WTC11 (cell line): Measurements from ENCODE around the gene TOP2A. TPM values are rescaled to one million over a fixed set of nuclear protein-coding genes. Genes with fewer than 3 reads are reported as not detected.

Experiments
- ATAC-seq: fragments of 200-7000 bp; cut with Tn5 transposase; 2 replicates; pipeline ENCODE4 v1.10.0; 2021; ENCODE audit warnings: mild to moderate bottlenecking, moderate library complexity
- CTCF ChIA-PET: fragments of 300-600 bp; sonication (Branson Sonifier 250); formaldehyde crosslinking; loops from one replicate; lab custom pipeline; 2021; ENCODE audit warnings: antibody characterized with exemption; lab: Charles Lee
- POLR2A ChIA-PET: fragments of 350-600 bp; sonication (Branson Sonifier 250); formaldehyde crosslinking; loops from one replicate; lab custom pipeline; 2021; ENCODE audit warnings: antibody characterized with exemption; lab: Charles Lee
- DNase-seq: peaks from one replicate; pipeline ENCODE4 v3.0.0; 2021; ENCODE audit warnings: low spot score
- H3K27ac Mint-ChIP-seq: 2 replicates; pipeline ENCODE4 v1.8.0; 2021; ENCODE audit warnings: mixed read lengths
- H3K27me3 Mint-ChIP-seq: 2 replicates; pipeline ENCODE4 v1.8.0; 2021; ENCODE audit warnings: low read depth, mild to moderate bottlenecking, moderate library complexity, mixed read lengths
- H3K36me3 Mint-ChIP-seq: 2 replicates; pipeline ENCODE4 v1.8.0; 2021; ENCODE audit warnings: mixed read lengths
- H3K4me1 Mint-ChIP-seq: 2 replicates; pipeline ENCODE4 v1.8.0; 2022; ENCODE audit warnings: mixed read lengths
- H3K4me3 Mint-ChIP-seq: 2 replicates; pipeline ENCODE4 v1.8.0; 2021; ENCODE audit warnings: mild to moderate bottlenecking, moderate library complexity, mixed read lengths
- H3K9me3 Mint-ChIP-seq: 2 replicates; pipeline ENCODE4 v1.8.0; 2021; ENCODE audit warnings: mixed read lengths
- CBFB ChIP-seq: sonication (generic); formaldehyde crosslinking; IDR thresholded peaks from 2 replicates; pipeline ENCODE4 v1.8.1; 2022; ENCODE audit warnings: mild to moderate bottlenecking, low read depth, missing genetic modification reagents
- FOXJ3 ChIP-seq: sonication (generic); formaldehyde crosslinking; IDR thresholded peaks from 2 replicates; pipeline ENCODE4 v1.9.0; 2021; ENCODE audit warnings: missing genetic modification reagents, mild to moderate bottlenecking, borderline replicate concordance
- GABPB1 ChIP-seq: sonication (generic); formaldehyde crosslinking; IDR thresholded peaks from 2 replicates; pipeline ENCODE4 v1.8.1; 2023; ENCODE audit warnings: mild to moderate bottlenecking, missing genetic modification reagents
- IRF2 ChIP-seq: sonication (generic); formaldehyde crosslinking; IDR thresholded peaks from 2 replicates; pipeline ENCODE4 v1.8.0; 2022; ENCODE audit warnings: low read depth, missing genetic modification reagents, borderline replicate concordance
- NFYB ChIP-seq: sonication (generic); formaldehyde crosslinking; conservative IDR thresholded peaks from 2 replicates; pipeline ENCODE4 v1.8.0; 2022; ENCODE audit warnings: low read depth, missing genetic modification reagents
- SMAD4 ChIP-seq: sonication (generic); formaldehyde crosslinking; IDR thresholded peaks from 2 replicates; pipeline ENCODE4 v1.8.0; 2022; ENCODE audit warnings: mild to moderate bottlenecking, missing genetic modification reagents
- SP1 ChIP-seq: sonication (generic); formaldehyde crosslinking; conservative IDR thresholded peaks from 2 replicates; pipeline ENCODE4 v1.8.1; 2022; ENCODE audit warnings: missing genetic modification reagents
- ZNF121 ChIP-seq: sonication (generic); formaldehyde crosslinking; IDR thresholded peaks from 2 replicates; pipeline ENCODE4 v1.8.0; 2023; ENCODE audit warnings: missing genetic modification reagents
- ZNF138 ChIP-seq: sonication (generic); formaldehyde crosslinking; conservative IDR thresholded peaks from 2 replicates; pipeline ENCODE4 v1.8.1; 2022; ENCODE audit warnings: mild to moderate bottlenecking, moderate library complexity, missing genetic modification reagents
- ZNF317 ChIP-seq: sonication (generic); formaldehyde crosslinking; IDR thresholded peaks from 2 replicates; pipeline ENCODE4 v1.8.1; 2023; ENCODE audit warnings: low read depth, mild to moderate bottlenecking, moderate library complexity, missing genetic modification reagents, borderline replicate concordance
- ZNF396 ChIP-seq: fragments of 250-450 bp; sonication (Bioruptor Pico); IDR thresholded peaks from 2 replicates; pipeline ENCODE4 v1.8.0; 2021; ENCODE audit warnings: mild to moderate bottlenecking, moderate library complexity, borderline replicate concordance
- ZNF416 ChIP-seq: fragments of 250-450 bp; sonication (Bioruptor Pico); IDR thresholded peaks from 2 replicates; pipeline ENCODE4 v1.9.0; 2021; ENCODE audit warnings: mild to moderate bottlenecking, inconsistent platforms
- total RNA-seq: library from RNA; stranded (reverse); gene quantifications from 3 replicates; pipeline ENCODE4 v1.2.3, GENCODE V29; 2021
- TF ChIP-seq, protein P1 (sequence below): sonication (generic); formaldehyde crosslinking; IDR thresholded peaks from 2 replicates; pipeline ENCODE4 v1.8.1; 2022; ENCODE audit warnings: low read depth, mild to moderate bottlenecking, moderate library complexity, missing genetic modification reagents, borderline replicate concordance
- TF ChIP-seq, protein P2 (sequence below): sonication (generic); formaldehyde crosslinking; IDR thresholded peaks from 2 replicates; pipeline ENCODE4 v1.8.1; 2022; ENCODE audit warnings: mild to moderate bottlenecking, missing genetic modification reagents, moderate library complexity, borderline replicate concordance
- TF ChIP-seq, protein P3 (sequence below): fragments of 250-450 bp; sonication (Bioruptor Pico); IDR thresholded peaks from 2 replicates; pipeline ENCODE4 v2.1.2; 2022; ENCODE audit warnings: mild to moderate bottlenecking, moderate library complexity
- TF ChIP-seq, protein P4 (sequence below): sonication (generic); formaldehyde crosslinking; IDR thresholded peaks from 2 replicates; pipeline ENCODE4 v1.8.1; 2022; ENCODE audit warnings: mild to moderate bottlenecking, moderate library complexity, missing genetic modification reagents
- TF ChIP-seq, protein P5 (sequence below): sonication (generic); formaldehyde crosslinking; conservative IDR thresholded peaks from 2 replicates; pipeline ENCODE4 v1.8.1; 2023; ENCODE audit warnings: mild to moderate bottlenecking, low read depth, missing genetic modification reagents, moderate library complexity
- TF ChIP-seq, protein P6 (sequence below): fragments of 250-450 bp; sonication (Bioruptor Pico); conservative IDR thresholded peaks from 2 replicates; pipeline ENCODE4 v1.9.0; 2021; ENCODE audit warnings: mild to moderate bottlenecking
- TF ChIP-seq, protein P7 (sequence below): sonication (generic); formaldehyde crosslinking; IDR thresholded peaks from 2 replicates; pipeline ENCODE4 v1.8.1; 2022; ENCODE audit warnings: low read depth, missing genetic modification reagents, borderline replicate concordance

Gene TOP2A
- total RNA-seq, 1 experiment from 2014 or later, result 307 TPM

DNA sequence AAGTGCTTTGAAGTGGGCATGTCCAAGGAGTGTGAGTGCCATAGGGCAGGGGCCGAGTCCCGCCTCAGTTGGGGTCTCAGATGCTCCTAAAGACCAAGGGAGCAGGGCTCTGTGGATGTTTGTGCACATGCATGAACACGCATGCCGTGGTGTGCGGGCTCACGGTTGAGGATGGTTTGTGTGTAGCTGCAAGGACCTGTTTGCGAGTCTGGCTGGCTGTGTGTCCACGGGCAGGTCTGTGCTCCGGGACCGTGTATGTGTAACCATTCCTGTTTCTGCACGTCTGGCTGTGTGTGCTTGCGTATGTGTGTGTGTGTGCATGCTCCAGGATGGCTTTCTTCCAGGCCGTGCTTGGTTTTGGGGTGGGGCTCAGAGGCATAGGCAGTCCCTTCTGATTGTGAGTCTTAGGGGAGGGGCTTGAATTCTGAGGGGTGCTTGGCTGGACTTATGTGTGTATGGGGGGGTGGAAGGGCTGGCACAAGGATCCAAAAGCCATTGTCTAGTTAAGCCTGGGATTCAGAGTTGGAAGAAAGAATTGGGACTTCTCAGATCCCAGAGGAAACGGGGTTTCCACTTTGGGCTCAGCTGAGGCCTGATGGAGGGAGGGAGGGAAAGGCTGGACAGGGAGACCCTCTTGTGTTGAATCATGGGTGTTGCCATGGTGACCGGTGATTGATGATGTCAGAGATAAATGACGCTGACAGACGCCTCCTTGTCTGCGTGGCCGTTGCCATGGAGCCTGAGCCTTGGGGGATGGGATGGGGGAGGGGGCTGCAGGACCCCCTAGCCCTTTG lies 67.6 kb downstream of the TOP2A start:
- Mint-ChIP-seq H3K27me3 (peaks cover 27% of the 10 kb centered on the region), H3K4me3 (peak overlapping the region; percentile 28; the same call in 1 of the 2 replicates), H3K36me3 (peaks cover 16% of the 10 kb centered on the region), H3K4me1 (peaks cover 79% of the 10 kb centered on the region)
- POLR2A ChIA-PET, result no interaction called here
- ATAC-seq, result no peak
- TF ChIP-seq FOXJ3 (no peak), ZNF138 (CRISPR knock-in tag) (no peak), ZNF317 (CRISPR knock-in tag) (no peak), CBFB (CRISPR knock-in tag) (no peak), GABPB1 (CRISPR knock-in tag) (no peak), IRF2 (no peak), NFYB (no peak), ZNF121 (CRISPR knock-in tag) (no peak), ZNF416 (CRISPR knock-in tag) (no peak), SMAD4 (CRISPR knock-in tag) (no peak), SP1 (CRISPR knock-in tag) (no peak), ZNF396 (CRISPR knock-in tag) (no peak)
- TF ChIP-seq, protein P1, sequence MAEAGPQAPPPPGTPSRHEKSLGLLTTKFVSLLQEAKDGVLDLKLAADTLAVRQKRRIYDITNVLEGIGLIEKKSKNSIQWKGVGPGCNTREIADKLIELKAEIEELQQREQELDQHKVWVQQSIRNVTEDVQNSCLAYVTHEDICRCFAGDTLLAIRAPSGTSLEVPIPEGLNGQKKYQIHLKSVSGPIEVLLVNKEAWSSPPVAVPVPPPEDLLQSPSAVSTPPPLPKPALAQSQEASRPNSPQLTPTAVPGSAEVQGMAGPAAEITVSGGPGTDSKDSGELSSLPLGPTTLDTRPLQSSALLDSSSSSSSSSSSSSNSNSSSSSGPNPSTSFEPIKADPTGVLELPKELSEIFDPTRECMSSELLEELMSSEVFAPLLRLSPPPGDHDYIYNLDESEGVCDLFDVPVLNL (CRISPR knock-in tag), result no peak
- TF ChIP-seq, protein P2, sequence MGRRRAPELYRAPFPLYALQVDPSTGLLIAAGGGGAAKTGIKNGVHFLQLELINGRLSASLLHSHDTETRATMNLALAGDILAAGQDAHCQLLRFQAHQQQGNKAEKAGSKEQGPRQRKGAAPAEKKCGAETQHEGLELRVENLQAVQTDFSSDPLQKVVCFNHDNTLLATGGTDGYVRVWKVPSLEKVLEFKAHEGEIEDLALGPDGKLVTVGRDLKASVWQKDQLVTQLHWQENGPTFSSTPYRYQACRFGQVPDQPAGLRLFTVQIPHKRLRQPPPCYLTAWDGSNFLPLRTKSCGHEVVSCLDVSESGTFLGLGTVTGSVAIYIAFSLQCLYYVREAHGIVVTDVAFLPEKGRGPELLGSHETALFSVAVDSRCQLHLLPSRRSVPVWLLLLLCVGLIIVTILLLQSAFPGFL (CRISPR knock-in tag), result no peak
- TF ChIP-seq, protein P3, sequence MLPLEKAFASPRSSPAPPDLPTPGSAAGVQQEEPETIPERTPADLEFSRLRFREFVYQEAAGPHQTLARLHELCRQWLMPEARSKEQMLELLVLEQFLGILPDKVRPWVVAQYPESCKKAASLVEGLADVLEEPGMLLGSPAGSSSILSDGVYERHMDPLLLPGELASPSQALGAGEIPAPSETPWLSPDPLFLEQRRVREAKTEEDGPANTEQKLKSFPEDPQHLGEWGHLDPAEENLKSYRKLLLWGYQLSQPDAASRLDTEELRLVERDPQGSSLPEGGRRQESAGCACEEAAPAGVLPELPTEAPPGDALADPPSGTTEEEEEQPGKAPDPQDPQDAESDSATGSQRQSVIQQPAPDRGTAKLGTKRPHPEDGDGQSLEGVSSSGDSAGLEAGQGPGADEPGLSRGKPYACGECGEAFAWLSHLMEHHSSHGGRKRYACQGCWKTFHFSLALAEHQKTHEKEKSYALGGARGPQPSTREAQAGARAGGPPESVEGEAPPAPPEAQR (CRISPR knock-in tag), result no peak
- TF ChIP-seq, protein P4, sequence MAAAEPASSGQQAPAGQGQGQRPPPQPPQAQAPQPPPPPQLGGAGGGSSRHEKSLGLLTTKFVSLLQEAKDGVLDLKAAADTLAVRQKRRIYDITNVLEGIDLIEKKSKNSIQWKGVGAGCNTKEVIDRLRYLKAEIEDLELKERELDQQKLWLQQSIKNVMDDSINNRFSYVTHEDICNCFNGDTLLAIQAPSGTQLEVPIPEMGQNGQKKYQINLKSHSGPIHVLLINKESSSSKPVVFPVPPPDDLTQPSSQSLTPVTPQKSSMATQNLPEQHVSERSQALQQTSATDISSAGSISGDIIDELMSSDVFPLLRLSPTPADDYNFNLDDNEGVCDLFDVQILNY (CRISPR knock-in tag), result no peak
- TF ChIP-seq, protein P5, sequence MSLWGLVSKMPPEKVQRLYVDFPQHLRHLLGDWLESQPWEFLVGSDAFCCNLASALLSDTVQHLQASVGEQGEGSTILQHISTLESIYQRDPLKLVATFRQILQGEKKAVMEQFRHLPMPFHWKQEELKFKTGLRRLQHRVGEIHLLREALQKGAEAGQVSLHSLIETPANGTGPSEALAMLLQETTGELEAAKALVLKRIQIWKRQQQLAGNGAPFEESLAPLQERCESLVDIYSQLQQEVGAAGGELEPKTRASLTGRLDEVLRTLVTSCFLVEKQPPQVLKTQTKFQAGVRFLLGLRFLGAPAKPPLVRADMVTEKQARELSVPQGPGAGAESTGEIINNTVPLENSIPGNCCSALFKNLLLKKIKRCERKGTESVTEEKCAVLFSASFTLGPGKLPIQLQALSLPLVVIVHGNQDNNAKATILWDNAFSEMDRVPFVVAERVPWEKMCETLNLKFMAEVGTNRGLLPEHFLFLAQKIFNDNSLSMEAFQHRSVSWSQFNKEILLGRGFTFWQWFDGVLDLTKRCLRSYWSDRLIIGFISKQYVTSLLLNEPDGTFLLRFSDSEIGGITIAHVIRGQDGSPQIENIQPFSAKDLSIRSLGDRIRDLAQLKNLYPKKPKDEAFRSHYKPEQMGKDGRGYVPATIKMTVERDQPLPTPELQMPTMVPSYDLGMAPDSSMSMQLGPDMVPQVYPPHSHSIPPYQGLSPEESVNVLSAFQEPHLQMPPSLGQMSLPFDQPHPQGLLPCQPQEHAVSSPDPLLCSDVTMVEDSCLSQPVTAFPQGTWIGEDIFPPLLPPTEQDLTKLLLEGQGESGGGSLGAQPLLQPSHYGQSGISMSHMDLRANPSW (CRISPR knock-in tag), result no peak
- TF ChIP-seq, protein P6, sequence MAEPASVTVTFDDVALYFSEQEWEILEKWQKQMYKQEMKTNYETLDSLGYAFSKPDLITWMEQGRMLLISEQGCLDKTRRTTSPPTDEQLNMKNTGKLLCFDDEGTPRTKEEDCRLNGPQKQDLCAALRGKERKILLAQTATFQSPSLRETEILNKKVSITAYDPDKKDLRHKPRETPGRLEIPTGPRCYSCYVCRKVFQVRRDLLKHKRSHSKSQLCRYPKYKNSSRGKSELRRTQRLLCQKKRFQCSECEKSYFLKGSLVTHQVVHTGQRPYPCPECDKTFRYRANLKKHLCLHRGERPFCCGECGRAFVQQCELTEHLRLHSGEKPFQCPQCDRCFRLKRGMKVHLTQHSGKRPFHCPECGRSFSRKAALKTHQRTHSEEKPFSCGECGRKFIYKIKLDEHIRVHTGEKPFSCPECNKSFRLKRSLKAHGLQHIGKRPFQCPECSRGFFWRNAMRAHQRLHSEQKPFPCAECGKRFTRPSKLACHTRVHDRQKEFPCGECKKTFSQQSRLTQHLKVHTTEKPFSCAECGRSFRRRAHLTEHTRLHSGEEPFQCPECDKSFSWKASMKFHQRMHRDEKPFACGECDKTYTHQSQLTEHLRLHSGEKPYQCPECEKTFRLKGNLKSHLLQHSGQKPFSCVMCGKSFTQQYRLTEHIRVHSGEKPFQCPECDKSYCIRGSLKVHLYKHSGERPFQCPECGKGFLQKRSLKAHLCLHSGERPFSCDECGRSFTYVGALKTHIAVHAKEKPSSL (CRISPR knock-in tag), result no peak
- TF ChIP-seq, protein P7, sequence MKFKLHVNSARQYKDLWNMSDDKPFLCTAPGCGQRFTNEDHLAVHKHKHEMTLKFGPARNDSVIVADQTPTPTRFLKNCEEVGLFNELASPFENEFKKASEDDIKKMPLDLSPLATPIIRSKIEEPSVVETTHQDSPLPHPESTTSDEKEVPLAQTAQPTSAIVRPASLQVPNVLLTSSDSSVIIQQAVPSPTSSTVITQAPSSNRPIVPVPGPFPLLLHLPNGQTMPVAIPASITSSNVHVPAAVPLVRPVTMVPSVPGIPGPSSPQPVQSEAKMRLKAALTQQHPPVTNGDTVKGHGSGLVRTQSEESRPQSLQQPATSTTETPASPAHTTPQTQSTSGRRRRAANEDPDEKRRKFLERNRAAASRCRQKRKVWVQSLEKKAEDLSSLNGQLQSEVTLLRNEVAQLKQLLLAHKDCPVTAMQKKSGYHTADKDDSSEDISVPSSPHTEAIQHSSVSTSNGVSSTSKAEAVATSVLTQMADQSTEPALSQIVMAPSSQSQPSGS, result no peak
- TF ChIP-seq, all 79 proteins: peak for 0
- CTCF ChIA-PET, result interaction anchor here (1.5 to 6.2 kb wide), 5 partner anchors 14 to 210 kb away, joined by 6 to 259 read pairs (median 7); partner anchors contain the start of genes GJD3, RARA and WIPF2
- no peak for DNase-seq
- Mint-ChIP-seq H3K9me3 (no peaks in the 10 kb centered on the region), H3K27ac (no peak overlapping the region)
